ENCODE results near the gene TCAP.
"Not testable (repeated sequence)": the region's sequence is repeated elsewhere in the genome, so short reads cannot be mapped to it uniquely, and the experiment has no call there.

TCAP gene

DNA sequence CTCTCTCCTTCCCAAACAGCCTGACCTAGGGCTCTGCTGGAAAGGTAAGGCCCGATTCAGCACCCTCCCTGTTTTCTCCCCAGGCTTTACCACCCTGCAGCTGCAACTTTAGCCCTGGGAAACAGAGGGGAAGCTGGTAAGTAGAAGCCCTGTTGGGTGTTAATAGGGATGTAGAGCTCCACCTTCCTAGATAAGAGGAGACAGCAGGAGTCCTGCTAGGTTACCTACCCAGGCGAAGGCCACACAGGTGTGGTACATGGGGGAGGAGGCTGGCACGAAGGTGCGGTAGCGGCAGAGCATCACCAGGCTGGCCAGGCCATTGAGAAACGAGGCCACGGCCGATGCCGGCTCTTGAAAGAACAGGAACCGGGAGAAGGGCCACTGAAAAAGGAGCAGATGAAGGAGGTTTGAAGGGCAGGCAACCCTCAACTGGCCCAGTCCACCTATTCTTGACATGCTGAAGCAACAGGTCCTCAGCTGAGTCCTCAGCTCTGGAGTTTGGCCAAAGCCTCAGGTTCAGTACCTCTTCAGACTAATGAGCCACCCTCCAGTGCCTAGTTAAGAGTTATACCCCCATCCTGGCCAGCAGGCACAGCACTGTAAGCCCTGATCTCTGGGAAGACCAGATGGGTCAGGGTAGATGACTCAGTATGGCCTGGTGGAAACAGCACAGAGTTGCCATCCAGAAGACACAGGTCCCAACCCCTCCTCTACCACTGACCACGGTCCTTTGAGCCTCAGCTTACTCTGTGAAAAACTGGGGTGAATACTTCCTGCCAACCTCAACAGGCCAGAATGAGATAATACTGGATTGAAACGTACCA lies 19.4 kb downstream of the TCAP start:
- no peak for DNase-seq

DNA sequence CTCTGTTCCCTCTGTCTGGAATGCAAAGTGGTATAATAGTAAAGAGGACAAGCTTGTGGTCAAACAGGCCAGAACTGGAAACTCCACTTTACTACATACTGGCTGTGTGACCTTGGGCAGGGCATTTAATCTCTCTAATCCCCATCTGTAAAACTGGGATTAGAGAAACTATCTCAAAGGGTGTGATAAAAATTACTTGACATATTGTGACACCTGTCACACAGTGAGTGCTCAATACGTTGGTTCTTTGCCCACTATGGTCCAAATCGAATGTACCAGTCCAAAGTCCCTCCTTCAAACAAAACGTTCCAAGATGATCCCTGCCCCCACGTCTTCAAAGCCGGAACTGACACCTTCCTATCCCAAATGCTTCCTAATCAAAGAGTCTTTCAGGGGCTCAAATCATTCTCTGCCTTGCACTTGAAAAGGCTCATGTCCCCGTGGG lies 22.0 kb downstream of the TCAP start:
- no peak for DNase-seq

DNA sequence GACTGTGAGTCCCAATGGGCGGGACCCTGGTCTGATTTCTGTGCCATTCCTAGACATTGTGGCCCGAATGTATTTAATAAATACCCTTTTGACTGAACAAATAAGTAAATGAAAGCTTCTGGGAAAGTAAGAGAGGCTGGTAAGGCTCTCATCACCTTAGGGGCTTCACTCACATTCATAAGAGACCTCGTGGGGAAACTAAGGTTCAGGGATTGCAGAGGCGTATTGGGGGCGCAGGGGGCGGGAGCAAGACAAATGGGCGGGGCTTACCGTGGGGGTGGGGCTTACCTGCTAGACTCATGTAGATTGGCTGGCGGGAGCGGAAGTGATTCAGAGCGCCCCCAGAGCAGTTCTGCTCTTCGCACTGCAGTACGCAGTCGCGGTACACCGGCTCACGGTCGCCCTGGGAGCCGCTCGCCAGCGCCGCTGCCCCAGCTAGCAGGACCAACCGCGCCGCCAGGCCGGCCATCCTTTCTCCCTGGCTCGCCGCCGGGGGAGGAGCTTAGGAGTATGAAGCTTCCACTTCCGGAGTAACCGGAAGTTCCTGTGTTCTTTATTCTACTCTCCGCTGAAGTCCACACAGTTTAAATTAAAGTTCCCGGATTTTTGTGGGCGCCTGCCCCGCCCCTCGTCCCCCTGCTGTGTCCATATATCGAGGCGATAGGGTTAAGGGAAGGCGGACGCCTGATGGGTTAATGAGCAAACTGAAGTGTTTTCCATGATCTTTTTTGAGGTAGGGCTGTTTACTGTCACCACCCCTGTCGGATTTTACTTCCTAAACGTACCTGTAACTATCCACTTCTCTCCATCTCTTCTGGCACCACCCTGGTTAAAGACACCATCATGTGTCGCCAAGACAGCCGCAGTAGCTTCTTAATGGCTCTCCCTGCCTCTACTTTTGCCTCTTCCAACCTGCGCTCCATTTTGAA lies 22.7 kb downstream of the TCAP start, which contains the start of gene PGAP3:
PGAP3 (minus strand) TSS at position 512 of the 929 bp plus-strand sequence; CDS start at position 469, 43 bp downstream.
- DNase-seq, result peak; percentile 96

DNA sequence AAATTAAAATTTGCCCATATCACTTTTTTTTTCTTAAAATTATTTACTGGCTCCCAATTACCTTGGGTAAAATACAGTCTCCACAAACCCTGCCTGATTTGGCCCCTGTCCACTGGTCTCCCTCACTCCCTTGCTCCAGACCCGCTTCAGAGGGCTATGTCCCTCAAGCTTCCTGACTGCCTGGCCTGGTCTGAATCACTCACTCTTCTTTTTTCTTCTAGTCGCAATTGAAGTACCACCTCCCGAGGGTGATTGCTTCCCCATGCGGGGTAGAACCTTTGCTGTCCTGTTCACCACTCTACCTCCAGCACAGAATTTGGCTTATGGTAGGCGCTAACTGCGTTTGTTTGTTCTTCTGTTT lies 23.3 kb downstream of the TCAP start:
- no peak for DNase-seq

DNA sequence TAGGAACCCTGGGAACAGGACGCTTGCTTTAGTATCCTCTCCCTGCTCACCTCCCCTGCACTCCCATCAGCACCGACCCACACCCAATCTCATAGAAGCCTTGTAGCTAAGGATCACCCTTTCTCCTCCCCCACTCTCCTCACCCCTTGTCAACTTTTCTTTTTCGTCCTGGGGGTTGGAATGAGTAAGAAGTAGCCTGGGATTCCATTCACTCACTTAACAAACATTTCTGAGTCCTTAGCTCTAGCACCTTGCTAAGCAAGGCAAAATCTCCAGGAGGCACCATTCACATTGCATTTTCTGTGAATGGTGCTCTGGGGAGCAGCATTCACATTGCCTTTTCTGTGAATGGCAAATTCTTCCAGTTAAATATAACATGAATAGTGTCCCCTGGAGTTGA lies 23.8 kb downstream of the TCAP start:
- no peak for DNase-seq

DNA sequence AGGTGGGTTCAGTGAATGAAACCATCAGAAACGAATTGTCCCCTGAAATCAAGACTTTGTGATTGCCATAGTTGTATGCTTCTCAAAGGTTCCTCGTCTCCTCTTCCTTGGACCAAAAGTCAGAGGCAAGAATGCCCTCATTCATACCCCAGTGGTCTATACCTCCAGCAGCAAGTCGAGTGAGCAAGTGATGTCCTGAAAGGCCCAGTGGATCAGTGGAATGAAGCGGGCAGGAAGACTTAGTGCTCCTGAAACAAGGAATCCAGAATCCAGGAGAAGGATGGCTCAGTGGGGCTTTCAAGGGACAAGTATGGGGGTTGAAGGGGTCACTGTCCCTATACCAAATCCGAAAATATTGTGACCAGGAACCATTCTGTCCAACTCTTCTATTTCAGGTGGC lies 29.4 kb downstream of the TCAP start:
- no peak for DNase-seq

DNA sequence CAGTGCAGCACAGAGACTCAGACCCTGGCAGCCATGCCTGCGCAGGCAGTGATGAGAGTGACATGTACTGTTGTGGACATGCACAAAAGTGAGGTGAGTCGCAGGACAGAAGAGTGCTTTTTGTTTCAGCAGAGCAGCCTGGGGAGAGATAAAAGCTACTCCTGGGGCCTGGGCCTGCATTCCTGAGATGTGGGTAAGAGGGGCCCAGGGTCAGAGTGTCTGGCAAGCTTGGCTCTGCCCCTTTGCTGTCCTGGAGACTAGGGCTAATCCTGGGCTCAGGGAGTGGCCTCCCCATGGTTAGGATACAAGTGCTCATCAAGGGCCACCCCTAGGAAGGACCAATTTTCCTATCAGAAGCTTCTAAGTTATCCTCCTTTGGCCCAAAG lies 29.9 kb downstream of the TCAP start:
- no peak for DNase-seq

DNA sequence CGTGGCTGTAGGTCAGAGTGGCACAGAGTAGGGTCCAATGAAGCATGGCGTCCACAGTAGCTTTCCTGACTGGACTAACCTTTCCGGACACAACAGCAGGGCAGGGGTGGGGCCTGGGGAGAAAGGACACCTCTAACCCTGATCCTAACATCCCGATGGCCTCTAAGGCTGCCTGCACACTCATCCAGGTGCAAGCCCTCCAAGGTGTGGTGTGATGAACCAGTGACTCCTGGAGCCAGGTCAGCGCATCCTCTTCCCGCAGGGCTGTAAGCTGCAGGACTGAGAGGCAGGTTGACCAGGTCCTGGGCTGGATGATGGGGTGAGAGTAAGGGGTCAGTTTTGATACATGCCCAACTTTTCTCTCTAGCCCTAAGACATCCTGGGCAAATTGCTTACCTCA lies 31.6 kb downstream of the TCAP start:
- DNase-seq, result no peak

DNA sequence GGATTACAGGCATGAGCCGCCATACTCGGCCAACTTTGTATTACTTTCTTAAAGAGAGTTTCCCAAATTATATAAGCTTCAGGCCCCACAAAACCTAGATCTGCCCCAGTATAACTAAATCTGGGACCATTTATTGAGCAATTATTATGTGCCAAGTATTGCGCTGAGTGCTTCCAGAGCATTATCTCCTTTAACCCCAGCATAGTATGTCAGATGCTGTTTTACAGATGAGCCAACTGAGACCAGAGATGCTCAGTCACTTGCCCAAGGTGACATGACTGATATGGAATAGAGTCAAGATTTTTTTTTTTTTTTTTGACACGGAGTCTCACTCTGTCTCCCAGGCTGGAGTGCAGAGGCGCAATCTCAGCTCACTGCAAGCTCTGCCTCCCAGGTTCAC lies 32.8 kb downstream of the TCAP start:
- no peak for DNase-seq

DNA sequence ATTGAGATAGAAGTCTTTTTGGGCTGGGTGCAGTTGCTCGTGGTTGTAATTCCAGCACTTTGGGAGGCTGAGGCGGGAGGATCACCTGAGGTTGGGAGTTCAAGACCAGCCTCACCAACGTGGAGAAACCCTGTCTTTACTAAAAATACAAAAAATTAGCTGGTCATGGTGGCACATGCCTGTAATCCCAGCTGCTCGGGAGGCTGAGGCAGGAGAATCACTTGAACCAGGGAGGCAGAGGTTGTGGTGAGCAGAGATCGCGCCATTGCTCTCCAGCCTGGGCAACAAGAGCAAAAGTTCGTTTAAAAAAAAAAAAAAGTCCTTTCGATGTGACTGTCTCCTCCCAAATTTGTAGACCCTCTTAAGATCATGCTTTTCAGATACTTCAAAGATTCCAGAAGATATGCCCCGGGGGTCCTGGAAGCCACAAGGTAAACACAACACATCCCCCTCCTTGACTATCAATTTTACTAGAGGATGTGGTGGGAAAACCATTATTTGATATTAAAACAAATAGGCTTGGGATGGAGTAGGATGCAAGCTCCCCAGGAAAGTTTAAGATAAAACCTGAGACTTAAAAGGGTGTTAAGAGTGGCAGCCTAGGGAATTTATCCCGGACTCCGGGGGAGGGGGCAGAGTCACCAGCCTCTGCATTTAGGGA lies 34.1 kb downstream of the TCAP start:
- DNase-seq, result not testable (repeated sequence)

DNA sequence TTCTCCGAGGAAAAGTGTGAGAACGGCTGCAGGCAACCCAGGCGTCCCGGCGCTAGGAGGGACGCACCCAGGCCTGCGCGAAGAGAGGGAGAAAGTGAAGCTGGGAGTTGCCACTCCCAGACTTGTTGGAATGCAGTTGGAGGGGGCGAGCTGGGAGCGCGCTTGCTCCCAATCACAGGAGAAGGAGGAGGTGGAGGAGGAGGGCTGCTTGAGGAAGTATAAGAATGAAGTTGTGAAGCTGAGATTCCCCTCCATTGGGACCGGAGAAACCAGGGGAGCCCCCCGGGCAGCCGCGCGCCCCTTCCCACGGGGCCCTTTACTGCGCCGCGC lies 34.6 kb downstream of the TCAP start, which contains the start of gene ERBB2:
ERBB2 (plus strand) TSS at position 247 of the 330 bp plus-strand sequence. CDS start 175 bp downstream, outside the sequence.
- DNase-seq, result no peak

DNA sequence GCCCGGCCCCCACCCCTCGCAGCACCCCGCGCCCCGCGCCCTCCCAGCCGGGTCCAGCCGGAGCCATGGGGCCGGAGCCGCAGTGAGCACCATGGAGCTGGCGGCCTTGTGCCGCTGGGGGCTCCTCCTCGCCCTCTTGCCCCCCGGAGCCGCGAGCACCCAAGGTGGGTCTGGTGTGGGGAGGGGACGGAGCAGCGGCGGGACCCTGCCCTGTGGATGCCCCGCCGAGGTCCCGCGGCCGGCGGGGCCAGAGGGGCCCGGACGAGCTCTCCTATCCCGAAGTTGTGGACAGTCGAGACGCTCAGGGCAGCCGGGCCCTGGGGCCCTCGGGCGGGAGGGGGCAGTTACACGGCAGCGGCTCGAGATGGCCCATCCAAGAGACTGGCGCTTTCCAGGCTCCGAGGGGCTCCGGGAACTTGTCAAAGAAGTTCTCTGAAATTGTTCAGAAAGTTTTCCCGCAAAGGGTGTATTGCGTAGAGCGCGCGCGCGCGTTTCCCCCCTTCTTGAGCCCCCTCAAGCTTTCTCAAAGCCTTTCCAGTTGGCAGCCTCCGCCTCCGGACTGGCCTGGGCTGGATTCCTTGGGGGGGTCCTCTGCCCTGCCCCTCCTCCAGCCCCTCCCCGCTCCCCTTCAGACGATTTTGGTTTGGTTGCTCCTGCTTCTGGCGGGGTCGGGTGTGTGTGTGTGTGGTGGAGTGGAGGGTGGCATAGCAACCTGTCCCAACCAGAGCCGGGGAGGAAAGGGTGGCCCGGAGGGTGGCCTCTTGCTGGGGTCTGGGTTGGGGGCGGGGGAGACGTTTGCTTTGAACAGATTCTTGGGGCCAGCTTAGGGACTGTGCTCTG lies 35.2 kb downstream of the TCAP start:
- no peak for DNase-seq

DNA sequence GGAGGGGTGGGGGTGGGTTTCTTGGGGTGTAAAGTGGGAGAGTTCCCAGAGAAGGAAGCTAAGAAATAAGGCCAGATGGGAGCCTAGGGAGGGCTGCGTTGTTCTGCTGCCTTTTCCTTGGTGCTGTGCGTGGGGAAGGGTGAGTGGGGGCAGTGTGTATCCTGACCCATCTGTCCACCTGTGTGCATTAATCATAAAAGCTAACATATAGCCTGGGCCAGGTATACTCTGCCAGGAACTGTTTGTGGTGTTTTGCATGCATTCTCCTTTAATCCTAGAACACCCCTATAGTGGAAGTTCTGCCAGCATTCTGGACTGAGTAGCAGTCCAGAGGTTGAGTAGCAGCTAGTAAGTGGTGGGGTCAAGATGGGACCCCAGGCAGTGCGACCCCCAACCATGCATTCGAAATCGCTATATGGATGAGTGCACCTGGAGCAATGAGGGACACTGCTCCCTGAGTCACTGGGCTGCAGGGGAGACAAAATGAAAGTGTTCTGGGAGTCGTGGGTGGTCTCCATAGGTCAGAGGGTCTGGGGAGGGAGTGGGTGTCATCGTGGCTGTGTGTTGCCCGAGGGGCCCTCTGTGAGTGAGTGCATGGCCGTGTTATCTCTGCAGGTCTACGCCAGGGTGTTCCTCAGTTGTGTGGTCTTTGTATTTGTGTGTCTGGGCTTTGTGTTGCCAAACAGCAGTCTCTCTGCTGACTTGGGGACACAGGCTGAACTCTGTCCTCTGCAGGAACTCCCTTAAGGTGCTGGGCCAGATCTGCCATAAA lies 36.0 kb downstream of the TCAP start:
- no peak for DNase-seq

DNA sequence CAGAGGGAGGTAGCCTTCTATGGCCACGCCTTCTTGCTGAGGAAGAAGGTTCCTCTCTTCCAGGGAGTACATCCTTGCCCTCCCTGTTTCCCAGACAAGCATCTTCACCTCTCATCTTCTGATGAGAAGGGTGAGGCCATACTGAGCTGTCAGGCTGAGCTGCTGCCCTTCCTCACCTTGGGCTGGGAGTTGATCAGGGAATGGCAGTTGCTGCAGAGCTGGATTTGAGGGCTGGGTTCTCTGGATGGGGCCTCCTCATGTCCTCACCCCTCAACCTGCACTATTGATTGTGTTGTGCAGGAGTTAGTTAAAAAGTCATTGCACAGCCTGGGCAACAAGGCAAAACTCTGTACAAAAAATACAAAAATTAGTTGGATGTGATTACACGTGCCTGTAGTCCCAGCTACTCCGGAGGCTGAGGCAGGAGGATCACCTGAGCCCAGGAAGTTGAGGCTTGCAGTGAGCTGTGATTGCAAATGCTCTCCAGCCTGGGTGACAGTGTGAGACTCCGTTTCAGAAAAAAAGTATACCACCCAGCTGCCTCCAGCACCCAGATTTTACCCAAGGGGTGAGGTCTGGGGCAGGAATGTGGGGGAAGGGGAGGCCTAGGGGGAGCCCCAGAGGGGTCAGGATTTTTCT lies 36.8 kb downstream of the TCAP start:
- DNase-seq, result no peak

DNA sequence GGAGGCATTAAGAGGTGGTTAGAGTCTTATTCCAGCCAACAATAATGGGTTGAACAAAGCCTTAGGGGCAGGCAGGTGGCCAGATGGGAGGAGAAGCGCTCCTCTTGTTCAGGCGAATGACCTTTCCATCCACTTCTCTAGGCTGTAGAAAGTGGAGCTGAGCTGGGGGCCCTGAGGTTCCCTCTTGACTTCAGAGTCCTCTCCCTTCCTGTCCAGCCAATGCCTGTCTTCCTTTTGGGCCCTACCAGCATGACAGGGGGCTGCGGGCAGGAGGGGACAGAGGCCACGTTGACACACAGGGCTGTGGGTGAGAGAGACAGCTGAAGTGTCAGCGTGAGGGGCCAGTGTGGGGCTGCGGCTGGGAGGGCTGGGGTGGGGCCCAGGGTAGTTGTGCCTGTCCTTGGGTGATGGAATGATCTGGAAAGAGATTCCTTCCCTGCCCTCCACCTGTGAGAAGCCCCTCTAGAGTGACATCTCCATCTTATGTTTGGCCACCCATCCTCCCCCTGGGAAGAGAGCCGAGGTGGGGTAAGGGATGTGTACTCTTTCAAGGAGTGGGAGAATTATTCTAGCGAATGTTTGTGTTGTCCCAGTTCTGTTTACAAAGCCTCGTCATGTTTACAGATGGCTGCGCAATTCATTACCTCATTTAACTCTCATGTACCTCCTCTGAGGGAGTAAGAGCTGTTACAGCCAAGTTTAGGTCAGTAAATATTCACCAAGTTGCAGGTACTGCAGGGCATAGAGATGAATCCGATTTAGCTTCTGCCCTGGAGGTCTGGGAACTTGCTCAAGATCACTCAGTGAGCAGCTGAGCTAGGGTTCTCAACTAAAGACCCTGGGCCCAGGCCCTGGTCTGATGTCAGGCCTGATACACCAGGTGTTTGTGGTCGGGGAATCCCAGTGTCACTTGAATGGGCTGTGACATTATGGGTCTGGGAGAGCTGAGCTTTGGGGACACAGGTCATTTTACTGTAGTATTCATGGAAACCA lies 38.0 kb downstream of the TCAP start:
- no peak for DNase-seq

DNA sequence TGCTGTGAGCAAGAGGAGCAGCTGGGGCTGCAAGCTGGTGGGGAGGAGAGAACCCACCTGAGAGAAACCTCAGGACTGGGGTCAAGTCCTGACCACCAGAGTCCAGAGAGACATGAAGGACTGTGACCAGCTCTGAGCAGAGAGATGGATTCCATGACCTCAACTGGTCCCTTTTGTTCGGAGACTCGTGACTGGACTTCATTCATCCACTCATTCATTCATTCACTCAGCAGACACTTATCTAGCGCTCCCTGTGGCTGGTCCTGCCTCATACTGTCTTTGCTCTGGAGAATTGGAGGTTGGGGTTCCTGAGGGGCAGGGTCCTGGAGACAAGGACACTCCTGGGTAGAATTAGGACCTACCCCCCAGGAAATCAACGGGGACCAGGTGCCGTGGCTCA lies 38.8 kb downstream of the TCAP start:
- DNase-seq, result no peak

DNA sequence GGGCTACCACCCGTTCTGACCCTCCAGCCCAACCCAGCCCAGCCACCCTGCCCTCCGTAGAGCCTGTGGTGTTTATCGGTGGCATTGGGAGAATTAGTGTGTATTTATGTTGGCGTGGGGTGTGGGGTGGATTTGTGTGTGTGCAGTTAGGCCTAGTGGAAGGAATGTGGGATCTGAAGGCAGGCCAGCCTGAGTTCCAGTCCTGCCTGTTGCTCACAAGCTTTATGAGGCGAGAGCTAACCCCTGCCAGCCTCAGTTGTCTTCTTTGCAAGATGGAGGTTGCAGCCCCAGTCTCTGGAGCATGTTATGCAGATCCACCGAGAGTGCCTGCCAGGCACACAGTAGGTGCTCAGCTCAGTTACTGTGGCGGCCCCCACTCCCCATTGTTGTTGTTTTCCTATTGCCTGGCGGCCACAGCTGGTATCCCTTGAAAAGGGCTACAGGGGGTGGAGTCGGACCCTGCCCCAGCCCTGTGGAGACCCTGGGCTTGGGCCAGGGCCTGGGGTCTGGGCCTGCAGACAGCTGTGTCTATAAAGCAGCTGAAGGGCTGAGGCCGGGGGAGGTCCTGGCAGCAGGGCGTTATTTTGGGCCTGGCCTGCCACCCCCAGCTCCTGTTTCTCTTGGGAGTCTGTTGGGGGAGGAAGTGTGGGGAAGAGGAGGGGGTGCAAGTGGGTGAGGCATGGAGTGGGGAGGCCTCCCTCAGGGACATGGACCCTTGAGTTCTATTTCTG lies 39.8 kb downstream of the TCAP start:
- DNase-seq, result no peak

DNA sequence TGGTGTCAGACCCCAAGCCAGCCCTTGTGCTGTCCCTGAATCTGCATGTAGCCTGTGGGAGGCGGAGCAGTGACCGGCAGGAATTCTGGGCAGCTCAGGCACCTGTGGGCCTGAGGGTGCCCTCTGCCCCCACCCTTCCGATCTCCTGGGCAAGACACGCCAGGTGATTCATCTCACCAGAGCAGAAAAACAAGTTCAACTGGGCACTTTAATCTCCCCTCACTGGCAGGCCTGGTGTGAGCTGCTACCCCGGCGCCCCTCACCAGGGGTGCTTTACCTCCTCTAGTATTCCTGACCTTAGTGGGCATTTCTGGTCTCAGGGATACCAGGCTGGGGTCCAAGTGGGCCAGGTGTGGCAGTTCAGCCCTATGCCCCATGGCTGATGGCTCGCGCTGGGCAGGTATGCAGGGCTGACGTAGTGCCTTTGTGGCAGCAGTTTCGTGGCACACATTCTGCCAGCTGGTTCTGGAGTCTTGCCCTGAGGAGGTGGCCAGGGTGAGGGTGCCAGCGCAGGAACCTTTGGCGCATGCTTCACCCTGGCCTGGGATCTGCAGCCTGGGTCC lies 40.7 kb downstream of the TCAP start:
- DNase-seq, result no peak

DNA sequence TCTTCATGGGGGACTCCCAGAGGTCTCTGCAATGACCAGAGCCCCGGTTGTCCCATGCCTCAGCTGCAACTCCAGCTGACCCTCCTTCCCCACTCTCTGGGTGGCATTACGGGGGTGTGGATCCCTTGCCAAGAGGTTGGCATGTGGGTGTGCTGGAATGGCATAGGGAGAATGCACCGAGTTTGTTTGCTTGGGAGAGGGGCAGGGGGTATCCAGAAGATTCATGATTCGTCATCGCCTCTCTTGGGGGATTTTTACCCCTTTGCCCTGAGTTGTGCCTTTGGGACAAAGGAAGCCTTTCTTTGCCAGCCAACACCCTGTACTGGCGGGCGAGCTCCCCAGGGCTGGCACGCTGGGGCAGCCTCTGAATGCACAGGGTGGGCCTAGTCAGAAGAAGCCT lies 41.2 kb downstream of the TCAP start:
- no peak for DNase-seq

All from NCI-H2081 treated with DMSO at 0.1 percent for 48 hours (cell line).